ENCODE results near the gene WDR26.

WDR26 gene

GRCh38 chr1:224434691-224435317 is at the start of gene WDR26 (continued):
- TF ChIP-seq ZNF23 (tag by site-specific recombination; IDR thresholded peaks at IDR 0.05; ENCODE audit: borderline replicate concordance) = no peak
- TF ChIP-seq ZNF426 (tag by site-specific recombination; IDR thresholded peaks at IDR 0.05) = no peak
- TF ChIP-seq AEBP2 (tag by site-specific recombination; IDR thresholded peaks at IDR 0.05; ENCODE audit: borderline replicate concordance) = 0 out of 2 replicates have a peak, but pooled peaks have one; percentile 3
- TF ChIP-seq ZFP41 (tag by site-specific recombination; IDR thresholded peaks at IDR 0.05; ENCODE audit: borderline replicate concordance) = no peak
- TF ChIP-seq KLF9 (tag by site-specific recombination; IDR thresholded peaks at IDR 0.05; ENCODE audit: low read depth) = peak; percentile 60; the same call in 1 of the 2 replicates
- no peak for TF ChIP-seq SCRT1 (tag by site-specific recombination; IDR thresholded peaks at IDR 0.05; ENCODE audit: borderline replicate concordance)
- TF ChIP-seq PRDM1 (tag by site-specific recombination; IDR thresholded peaks at IDR 0.05) = no peak
- TF ChIP-seq ZNF302 (tag by site-specific recombination; IDR thresholded peaks at IDR 0.05; ENCODE audit: low read depth) = no peak; the same call in 1 of the 2 replicates
- TF ChIP-seq, protein P1, sequence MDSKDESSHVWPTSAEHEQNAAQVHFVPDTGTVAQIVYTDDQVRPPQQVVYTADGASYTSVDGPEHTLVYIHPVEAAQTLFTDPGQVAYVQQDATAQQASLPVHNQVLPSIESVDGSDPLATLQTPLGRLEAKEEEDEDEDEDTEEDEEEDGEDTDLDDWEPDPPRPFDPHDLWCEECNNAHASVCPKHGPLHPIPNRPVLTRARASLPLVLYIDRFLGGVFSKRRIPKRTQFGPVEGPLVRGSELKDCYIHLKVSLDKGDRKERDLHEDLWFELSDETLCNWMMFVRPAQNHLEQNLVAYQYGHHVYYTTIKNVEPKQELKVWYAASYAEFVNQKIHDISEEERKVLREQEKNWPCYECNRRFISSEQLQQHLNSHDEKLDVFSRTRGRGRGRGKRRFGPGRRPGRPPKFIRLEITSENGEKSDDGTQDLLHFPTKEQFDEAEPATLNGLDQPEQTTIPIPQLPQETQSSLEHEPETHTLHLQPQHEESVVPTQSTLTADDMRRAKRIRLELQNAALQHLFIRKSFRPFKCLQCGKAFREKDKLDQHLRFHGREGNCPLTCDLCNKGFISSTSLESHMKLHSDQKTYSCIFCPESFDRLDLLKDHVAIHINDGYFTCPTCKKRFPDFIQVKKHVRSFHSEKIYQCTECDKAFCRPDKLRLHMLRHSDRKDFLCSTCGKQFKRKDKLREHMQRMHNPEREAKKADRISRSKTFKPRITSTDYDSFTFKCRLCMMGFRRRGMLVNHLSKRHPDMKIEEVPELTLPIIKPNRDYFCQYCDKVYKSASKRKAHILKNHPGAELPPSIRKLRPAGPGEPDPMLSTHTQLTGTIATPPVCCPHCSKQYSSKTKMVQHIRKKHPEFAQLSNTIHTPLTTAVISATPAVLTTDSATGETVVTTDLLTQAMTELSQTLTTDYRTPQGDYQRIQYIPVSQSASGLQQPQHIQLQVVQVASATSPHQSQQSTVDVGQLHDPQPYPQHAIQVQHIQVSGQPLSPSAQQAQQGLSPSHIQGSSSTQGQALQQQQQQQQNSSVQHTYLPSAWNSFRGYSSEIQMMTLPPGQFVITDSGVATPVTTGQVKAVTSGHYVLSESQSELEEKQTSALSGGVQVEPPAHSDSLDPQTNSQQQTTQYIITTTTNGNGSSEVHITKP (tag by site-specific recombination; IDR thresholded peaks at IDR 0.05) = peak; percentile 49
- peak; percentile 98 for TF ChIP-seq ZNF2 (tag by site-specific recombination; IDR thresholded peaks at IDR 0.05)
- TF ChIP-seq ZNF549 (tag by site-specific recombination; IDR thresholded peaks at IDR 0.05) = no peak
- TF ChIP-seq ZNF292 (tag by site-specific recombination; IDR thresholded peaks at IDR 0.05; ENCODE audit: borderline replicate concordance, low read depth) = no peak
- TF ChIP-seq ZNF146 (tag by site-specific recombination; IDR thresholded peaks at IDR 0.05) = peak; percentile 31; the same call in 1 of the 2 replicates
- TF ChIP-seq ZNF792 (tag by site-specific recombination; IDR thresholded peaks at IDR 0.05) = no peak
- no peak for TF ChIP-seq SETDB1 (IDR thresholded peaks at IDR 0.05; ENCODE audit: insufficient read length, low read length)
- TF ChIP-seq ZNF324 (tag by site-specific recombination; IDR thresholded peaks at IDR 0.05) = peak; percentile 97
- TF ChIP-seq ZFP69B (tag by site-specific recombination; IDR thresholded peaks at IDR 0.05) = peak; percentile 85; the same call in 1 of the 2 replicates
- TF ChIP-seq ZNF610 (tag by site-specific recombination; IDR thresholded peaks at IDR 0.05; ENCODE audit: borderline replicate concordance) = peak; percentile 79; the same call in 1 of the 2 replicates
- peak; percentile 98 for TF ChIP-seq HIC1 (tag by site-specific recombination; IDR thresholded peaks at IDR 0.05)
- no peak for TF ChIP-seq ZNF777 (tag by site-specific recombination; IDR thresholded peaks at IDR 0.05; ENCODE audit: borderline replicate concordance)
- TF ChIP-seq ZNF530 (tag by site-specific recombination; IDR thresholded peaks at IDR 0.05; ENCODE audit: low read depth) = no peak
- no peak for TF ChIP-seq ZNF16 (tag by site-specific recombination; IDR thresholded peaks at IDR 0.05; ENCODE audit: low read depth)
- TF ChIP-seq ZNF266 (tag by site-specific recombination; IDR thresholded peaks at IDR 0.05; ENCODE audit: low read depth) = no peak
- TF ChIP-seq ZNF350 (tag by site-specific recombination; IDR thresholded peaks at IDR 0.05) = no peak
- TF ChIP-seq ZBTB17 (tag by site-specific recombination; IDR thresholded peaks at IDR 0.05) = peak; percentile 97
- no peak for TF ChIP-seq ZNF510 (tag by site-specific recombination; IDR thresholded peaks at IDR 0.05; ENCODE audit: insufficient replicate concordance)
- TF ChIP-seq ZNF280D (tag by site-specific recombination; IDR thresholded peaks at IDR 0.05) = no peak
- peak; percentile 88 for TF ChIP-seq SP7 (tag by site-specific recombination; IDR thresholded peaks at IDR 0.05)
- TF ChIP-seq KLF16 (tag by site-specific recombination; IDR thresholded peaks at IDR 0.05) = peak; percentile 97
- TF ChIP-seq ZNF473 (tag by site-specific recombination; IDR thresholded peaks at IDR 0.05) = no peak

Data from HEK293 (cell line).